Right renal cortex interstitium (tissue), 3 donors: ENCODE data around the gene STARD3NL. TPM values are rescaled to one million over a fixed set of nuclear protein-coding genes. Genes with fewer than 3 reads are reported as not detected.

Experiments
- DNase-seq, 3 donors: peaks; one replicate each; pipeline ENCODE4 v3.0.0-alpha.2; 2013; ENCODE audit warnings: low read depth in 3 of 3, low spot score in 2 of 3
- polyA plus RNA-seq, 3 donors: library from polyadenylated mRNA; unstranded; fragments of 120-200 nt; gene quantifications; one replicate each; pipeline ENCODE4 v1.2.1, GENCODE V29; 2013; ENCODE audit not compliant: insufficient read length in 3 of 3

STARD3NL gene
- polyA plus RNA-seq, 3 donors = 71.4 to 74.0 (median 73.0) TPM

DNA sequence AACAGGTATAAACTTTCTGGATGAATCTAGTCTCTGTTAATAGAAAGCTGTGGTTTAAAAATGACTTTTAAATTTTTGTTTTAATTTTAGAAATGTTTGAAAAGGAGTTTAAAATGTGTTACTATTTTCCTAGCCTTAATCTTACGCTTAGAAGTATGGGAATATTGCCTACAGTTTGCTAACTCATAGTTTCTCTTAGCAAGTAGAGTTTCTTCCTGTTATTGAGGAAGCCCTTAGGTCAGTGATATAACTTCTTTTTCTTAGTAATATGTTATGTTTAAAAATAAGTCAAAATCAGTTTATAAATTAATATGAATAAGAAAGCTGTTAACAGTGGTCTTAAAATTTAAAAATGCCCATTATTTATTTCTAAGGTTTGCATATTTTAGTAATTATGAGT lies 3.1 kb downstream of the STARD3NL start:
- DNase-seq = no peak

DNA sequence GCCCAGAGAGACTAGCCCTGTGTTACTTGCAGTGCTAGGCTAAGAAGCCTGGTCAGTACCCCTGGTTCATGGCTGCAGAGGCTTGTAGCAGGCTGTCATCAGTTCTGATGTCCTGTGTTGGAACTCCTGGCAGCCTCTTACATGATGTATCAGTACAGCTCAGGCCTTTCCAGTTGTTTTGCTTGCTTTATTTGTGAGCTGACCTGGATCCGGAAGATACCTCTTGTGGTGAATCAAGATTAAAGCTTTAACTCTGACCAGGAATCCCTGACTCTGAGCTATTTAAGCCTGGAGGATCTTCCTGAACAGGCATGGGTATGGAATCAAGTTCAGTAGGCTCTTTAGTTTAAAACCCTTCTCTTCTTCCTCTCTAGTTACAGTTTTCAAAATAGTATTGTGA lies 4.4 kb downstream of the STARD3NL start:
- no peak for DNase-seq

DNA sequence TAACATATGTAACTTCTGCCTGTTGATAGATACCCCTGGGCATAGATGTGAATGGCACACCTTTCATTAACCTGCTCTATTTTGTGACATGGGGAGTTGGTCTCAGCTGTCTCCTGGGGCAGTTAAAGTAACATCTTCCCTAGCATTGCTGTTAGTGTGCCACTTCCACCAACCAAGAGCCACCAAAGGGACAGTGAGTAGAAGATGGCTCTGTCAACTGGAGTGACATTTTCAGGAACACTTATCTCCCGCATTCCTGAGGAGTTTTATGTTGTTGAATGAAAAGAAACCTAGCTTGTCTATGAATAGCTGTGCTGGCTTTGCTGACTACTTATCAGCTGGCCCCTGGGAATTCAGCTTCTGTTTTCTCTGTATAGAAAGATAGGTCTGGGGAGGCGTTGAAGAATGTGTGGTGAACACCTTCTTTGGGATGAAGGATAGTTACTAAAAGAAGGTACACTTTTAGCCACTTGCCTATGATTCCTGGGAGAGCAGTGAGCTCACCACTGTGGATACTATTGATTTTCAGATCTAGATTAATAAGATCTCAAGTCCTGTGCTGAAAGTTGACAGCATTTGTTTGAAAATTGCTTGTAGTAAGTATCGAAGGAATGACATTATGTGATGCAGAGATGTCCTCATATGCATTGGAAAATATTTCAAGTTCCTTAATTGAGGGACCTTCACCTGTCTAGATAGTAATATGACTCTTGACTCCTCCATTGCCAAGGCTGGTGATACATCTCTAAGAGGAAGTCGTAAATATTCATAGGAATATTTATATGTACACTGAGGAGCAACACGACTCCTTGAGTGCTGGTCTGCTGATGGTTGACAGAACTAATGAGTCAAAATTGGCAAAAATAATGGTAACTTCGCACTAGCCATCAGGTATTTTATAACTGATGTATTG lies 7.6 kb downstream of the STARD3NL start:
- DNase-seq = no peak

DNA sequence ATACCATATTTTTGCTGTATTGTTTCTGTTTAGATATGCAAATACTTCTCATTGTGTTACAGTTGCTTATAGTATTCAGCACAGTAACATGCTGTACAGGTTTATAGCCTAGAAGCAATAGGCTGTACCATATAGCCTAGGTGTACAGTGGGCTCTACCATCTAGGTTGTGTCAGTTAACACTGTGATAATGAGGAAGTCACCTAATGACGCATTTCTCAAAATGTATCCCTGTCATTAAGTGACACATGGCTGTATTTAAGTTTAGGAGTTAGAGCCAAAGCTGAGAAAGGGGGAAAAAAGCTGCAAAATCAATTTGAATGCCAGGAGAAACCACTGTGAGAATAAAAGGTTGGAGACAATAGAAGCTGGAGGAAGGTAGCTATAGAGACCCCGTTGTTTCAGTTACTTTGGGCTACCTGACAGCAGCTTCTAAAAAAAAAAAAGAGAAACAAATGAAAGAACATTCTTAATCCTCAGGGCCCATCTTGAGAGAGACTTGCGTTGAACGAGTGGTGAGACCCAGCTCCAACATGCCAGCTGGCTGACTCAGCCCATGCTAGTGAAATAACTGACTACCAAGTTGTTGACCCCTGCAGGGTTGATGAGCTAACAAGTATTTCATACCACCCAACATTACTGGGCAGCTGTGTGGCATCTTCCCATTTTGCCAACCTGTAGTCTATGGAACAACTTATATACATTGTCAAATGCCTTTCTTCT lies 8.7 kb downstream of the STARD3NL start:
- DNase-seq = no peak

DNA sequence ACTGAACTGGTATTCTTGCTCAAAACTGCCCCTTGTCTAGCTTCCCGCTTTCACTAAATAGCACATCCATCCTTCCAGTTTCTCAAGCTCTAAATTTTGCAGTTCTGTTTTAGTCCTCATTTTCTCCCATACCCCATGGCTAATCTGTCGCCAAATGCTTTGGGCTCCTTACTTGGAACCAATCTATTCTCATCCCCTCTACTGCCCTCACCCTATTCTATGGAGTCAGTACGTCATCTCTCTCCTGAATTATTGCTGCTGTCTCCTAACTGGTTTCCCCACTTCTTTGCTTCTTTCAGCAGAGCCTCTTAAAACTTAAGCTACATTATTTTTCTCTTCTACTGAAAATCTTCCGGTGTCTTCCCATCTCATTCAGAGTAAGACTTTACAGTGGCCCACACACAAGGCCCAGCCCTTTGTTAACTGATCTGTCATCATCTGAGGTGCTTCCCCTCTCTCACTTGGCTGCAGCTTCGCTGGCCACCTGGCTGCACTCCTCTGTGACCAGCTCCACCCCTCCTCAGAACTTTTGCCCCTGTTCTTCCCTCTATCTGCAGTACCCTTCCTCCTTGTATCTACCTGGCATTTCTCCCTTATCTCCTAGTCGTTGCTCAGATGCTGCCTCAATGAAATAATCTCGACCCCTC lies 9.9 kb downstream of the STARD3NL start:
- DNase-seq = no peak

DNA sequence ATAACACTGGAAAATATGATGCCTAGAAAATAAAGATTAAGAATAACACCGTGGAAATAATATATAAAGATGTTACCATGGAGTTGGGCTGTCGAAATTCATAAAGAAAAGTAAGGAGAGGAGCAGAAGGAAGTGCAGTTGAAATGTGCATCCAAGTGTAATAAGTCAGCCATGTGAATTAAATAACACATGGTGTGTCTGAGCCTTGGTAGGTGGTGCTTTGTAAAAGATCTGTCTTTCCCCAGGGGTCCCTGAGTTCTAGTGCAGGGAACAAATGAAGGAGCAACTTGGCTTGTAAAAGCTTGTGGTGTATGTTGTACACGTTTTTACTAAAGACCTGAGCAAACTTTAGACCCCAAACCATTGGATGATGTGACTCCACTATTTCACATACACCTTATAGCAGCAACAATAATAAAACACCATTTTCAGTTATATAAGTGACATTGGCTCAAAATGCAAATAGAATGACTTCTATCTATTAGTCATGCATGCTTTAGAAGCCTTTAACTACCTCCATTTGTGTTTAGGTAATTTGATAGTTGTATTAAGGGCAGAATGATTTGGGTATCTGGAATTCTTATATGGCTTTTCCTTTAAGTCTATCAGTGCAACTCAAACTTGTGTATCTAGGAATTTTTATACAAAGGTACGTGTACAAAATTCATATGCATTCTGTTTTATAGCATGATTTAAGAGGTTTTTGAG lies 11.3 kb downstream of the STARD3NL start:
- no peak for DNase-seq

DNA sequence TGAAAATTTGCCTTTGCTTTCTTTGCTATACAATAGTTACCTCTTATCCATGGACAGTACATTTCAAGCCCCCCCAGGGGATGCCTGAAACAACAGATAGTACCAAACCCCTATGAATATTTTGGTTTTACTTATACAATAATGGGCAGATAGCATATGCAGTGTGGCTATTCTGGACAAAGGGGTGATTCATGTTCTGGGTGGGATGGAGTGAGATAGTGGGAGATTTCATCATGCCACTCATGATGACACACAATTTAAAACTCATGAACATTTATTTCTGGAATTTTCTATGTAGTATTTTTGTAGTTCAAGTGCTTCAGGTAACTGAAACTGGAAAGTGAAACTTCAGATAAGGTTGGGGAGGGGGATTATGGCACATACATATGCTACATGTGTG lies 12.0 kb downstream of the STARD3NL start:
- DNase-seq = no peak

DNA sequence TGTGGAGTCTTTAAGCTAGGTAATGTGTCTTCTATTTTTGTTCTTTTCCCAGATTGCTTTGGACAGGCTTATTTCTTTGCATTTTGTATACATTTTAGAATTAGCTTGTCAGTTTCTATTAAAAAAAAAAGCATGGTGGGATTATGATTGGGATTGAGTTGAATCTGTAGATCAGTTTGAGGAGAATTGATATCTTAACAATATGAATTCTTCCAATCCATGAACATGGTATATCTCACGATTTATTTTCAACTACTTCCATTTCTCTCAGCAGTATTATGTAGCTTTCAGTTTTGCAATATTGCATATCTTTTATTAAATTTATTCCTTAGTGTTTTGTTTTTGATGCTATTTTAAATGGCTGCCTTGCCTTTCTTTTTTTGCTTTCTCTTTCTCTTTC lies 13.7 kb downstream of the STARD3NL start:
- DNase-seq = no peak

DNA sequence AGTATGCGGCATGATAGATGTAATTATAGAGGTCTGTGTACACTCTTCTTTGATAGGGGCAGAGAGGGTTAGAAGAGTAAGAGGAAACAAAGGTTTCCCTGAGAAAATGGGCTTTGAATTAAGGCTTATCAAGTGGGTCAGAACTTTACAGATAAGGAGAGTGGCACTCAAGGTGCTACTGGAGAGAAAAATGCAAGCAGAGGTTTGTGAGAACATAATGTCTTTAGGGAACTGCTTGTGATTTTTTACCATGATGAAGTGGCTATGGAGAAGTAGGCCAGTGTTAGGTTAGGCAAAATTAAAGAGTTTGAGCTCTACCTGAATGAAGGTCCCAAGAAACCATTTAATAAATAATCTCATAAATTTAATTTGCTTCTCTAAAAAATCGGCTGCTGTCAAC lies 14.3 kb downstream of the STARD3NL start:
- no peak for DNase-seq

DNA sequence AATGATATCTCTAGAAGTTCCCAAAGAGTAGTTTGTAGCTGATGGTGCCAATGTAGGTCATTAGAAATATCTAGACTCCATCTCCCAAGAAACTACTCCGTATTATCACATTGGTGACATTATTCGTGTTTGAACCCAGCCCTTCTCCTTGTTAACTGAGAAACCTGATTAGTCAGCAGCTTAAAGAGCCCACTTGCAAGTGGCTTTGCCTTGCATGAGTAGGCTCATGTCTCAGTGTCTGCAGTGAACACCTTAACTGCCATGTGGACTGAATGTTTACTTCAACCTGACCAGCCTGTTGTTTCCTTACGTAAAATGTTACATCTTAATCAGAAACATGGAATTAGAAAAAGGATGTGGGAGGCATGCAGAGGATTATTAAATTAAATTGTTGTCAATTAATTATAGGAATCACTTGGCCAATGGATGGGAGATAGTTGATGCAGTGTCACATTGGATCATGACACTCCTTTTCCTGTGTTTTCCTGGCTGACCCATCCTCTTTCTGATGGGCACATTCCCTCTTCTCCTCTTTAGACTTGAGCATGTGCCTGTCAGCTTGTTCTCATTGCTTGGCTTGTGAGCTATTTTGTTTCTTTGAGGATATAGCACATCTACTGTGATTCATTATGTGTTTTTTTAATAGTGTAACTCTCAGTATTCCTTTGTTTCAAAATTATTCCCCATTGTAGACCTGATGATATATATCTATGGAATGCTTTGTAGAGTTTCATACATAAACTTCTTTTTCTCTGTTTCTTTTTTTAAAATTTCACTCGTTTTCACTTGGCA lies 18.0 kb downstream of the STARD3NL start:
- no peak for DNase-seq

DNA sequence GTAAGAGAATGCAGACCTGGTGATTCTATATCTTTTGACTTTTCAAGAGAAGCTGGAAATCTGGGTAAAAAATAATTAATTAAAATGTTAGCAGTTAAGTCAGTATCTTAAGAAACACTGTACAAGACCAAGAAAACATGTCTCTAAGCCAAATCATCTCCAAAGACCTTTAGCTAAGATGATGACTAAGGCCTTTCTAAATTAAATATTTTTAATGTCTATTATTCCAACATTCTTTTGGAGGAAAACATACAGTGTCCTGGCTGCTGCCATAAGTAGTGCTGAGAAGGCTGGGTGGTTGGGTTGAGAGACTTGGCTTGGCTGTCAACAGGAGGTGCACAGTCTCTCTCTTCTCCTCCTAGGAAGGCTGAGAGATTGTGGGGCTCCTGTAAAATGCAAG lies 20.3 kb downstream of the STARD3NL start:
- no peak for DNase-seq

DNA sequence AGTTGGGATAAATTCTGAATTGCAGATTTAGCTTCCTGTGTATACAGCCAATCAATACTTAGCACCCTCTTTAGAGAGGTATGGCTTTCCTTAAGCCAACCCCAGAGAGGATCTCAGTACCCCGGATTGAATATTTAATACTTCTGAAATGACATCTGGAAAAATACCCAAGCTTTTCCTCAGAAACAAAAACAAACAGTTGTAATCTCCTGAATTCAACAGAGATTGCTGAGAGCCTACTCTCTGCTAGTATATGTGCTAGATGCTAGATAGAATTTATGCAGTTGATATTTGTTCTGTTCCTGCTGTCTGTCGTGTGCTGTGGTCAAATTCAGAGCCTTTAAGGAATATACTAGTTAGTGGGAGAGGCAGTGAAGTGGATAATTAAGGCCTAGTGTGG lies 21.1 kb downstream of the STARD3NL start:
- DNase-seq = no peak

DNA sequence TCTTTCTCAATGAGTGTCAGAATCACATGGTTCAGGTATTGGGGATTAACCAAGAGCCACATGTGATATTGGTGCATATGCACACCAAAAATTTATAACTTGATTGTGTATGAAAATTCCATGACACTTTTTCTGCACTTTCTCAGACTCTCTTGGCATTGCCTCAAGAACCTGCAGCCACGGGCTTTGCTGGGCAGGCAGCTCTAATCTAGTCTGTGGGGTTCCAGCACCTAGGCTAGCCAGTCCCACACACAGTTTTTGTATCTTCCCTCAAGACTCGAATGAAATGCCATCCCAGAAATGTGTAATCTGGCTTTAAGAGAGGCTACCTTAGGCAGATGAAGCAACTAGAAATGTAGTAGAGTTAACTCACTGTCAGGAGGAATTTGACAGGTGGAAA lies 21.7 kb downstream of the STARD3NL start:
- DNase-seq = no peak

DNA sequence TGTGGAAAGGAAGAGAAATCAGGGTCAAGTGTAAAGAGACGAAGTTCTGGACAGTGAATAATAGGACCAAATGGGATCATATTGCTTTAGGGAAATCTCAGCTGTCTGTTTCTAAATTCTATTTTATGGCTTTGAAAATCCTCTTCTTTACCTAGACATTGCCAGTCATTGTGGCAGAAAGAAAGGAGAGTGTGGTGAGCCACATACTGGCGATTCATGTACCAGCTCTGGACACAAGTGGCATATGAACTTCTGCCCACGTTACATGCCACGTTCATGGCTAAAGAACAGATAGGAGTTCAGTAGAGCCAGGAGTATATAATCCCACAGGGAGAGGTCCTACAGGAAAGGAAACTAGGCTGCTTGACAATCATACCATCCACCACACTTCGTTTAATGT lies 28.0 kb downstream of the STARD3NL start:
- DNase-seq = no peak

DNA sequence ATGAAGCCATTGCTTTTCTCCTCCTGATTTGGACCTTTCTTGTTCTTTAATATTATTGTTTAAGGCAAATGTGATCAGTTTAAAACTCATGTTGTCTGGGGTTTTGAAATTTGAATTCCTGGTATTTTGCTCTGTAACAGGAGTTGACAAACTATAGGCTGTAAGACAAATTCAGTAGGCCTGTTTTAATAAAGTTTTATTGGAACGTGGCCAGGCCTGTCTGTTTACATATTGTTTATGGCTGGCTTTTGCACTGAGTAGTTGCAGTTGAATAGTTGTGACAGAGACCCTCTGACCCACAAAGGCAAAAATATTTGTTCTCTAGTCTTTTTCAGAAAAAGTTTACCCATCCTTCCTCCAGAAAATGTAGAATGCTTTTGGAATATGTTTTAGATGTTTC lies 29.8 kb downstream of the STARD3NL start:
- DNase-seq = no peak

DNA sequence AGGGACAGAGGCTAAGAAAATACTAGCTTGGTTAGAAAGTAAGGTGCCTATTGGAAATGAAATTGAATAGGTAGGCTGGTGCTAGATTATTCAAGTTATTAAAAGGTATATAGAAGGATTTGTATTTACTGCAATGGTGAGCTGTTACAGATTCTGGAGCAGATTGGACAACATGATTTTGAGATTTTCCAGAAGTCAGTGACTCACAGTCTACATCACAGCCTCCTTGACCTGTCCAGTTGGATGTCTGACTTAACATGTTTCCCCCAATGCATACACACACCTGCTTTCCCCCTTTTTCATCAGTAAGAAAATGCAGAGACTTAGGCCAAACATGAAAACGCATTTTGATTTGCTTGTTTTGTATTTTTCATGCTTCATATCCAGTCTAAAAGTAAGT lies 33.4 kb downstream of the STARD3NL start:
- DNase-seq = no peak

DNA sequence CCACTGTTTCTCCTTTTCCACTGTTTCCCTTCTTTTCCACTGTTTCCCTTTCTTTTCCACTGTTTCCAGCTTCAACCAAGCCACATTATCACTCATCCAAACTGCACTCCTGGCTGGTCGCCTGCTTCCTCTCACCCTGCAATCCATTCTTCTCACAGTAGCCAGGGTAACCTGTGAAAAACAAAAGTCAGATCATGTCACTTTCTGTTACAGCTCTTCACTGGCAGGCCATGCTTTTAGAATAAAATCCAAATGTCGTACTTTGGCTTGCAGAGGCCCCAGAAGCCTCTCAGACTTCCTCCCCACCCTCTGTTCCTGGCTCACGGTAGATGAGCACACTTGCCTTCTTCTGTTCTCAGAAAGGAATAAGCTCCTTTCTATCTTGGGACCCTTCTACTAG lies 33.9 kb downstream of the STARD3NL start:
- no peak for DNase-seq

DNA sequence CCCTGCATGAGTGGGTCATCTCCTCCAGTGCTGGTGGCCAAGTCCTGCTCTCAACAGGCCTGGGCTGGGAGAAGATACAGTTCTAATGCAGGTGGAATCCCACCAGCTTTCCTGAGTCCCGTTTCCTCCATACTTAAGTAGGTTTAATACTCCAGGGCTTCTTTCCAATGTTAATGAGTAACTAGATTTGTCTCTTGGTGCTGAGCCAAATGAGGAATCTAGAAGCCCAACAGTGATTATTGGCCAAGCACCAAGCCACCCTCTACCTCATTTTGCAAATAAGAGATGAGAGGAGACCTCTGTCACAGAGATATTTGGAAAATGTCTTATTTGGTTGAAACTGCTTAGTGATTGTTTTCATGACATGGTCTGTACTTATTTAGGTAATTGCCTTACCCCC lies 37.1 kb downstream of the STARD3NL start:
- no peak for DNase-seq

DNA sequence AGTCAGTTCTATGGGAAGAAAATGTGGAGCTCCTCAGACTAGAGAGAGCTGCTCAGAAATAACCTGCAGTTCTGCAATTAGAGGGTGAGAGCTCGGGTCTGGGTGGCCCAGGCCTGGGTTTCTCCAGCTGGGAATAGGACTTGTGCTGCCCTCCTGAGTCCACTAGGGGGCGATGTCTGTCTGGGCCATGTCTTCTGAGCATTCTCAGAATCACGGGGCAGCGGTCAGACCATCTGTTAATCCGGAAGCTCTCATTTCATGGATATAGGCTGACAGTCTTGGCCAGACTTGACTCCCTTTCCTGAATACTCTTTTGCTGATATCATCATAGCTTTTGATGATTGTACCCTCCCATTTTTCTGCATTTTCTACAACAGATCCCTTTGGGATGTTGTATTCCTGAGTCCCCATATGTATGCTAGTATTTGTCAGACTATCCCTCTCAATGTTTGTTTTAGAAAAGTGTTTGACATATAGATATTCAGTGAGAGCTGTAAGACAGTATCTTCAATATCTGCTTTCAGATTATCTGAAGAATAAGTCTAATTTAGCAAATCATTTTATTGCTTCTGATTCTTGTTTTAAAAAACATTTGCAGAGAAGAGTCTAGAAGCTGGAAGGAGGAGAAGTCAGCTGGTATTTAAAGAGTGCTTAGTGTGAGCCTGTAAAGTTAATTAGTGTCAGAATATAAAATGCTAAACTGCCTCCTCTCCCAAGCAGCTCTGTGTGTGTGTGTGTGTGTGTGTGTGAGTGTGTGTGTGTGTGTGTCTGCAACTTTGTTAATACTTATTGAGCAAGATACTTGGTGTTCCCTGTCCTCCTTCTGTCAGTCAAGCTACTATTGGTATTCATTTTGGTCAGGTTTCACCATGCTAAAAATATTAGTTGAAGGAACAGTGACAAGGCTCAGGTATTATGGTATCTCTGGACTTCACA lies 38.0 kb downstream of the STARD3NL start:
- DNase-seq = peak; percentile 72 to 80 (median 73)
